ENCODE measurements around the gene ITGB5. TPM values are rescaled to one million over a fixed set of nuclear protein-coding genes. Genes with fewer than 3 reads are reported as not detected.

ITGB5 gene
- total RNA-seq, 1 experiment from 2014 or later = 0.86 TPM

- no peaks in the 10 kb centered on the region for H3K27me3 ChIP-seq (ENCODE audit: low read length)
- H3K9me2 ChIP-seq (replicated peaks; ENCODE audit: insufficient read depth, low read length) = no peaks in the 10 kb centered on the region
- DNase-seq = no peak
- no peaks in the 10 kb centered on the region for H3K79me2 ChIP-seq (ENCODE audit: low read length)
- H4K20me1 ChIP-seq (ENCODE audit: insufficient read depth, low read depth, low read length) = no peaks in the 10 kb centered on the region
- H3K9ac ChIP-seq (ENCODE audit: low read length) = no peak overlapping the region
- no peak overlapping the region for H3K4me3 ChIP-seq (ENCODE audit: low read length)
- no peak overlapping the region for H2AFZ ChIP-seq (ENCODE audit: low read length)
- H3K9me3 ChIP-seq (ENCODE audit: low read length) = no peaks in the 10 kb centered on the region
- no peaks in the 10 kb centered on the region for H3K4me1 ChIP-seq (ENCODE audit: low read length)
- no peaks in the 10 kb centered on the region for H3K36me3 ChIP-seq (ENCODE audit: insufficient read depth, low read length)
- H3K27ac ChIP-seq (ENCODE audit: low read length) = no peak overlapping the region
- no peak overlapping the region for H3K4me2 ChIP-seq (ENCODE audit: low read depth, low read length, poor library complexity, severe bottlenecking)
Observed at GRCh38 chr3:124879337-124879680, 7.9 kb downstream of the ITGB5 start.

DNA sequence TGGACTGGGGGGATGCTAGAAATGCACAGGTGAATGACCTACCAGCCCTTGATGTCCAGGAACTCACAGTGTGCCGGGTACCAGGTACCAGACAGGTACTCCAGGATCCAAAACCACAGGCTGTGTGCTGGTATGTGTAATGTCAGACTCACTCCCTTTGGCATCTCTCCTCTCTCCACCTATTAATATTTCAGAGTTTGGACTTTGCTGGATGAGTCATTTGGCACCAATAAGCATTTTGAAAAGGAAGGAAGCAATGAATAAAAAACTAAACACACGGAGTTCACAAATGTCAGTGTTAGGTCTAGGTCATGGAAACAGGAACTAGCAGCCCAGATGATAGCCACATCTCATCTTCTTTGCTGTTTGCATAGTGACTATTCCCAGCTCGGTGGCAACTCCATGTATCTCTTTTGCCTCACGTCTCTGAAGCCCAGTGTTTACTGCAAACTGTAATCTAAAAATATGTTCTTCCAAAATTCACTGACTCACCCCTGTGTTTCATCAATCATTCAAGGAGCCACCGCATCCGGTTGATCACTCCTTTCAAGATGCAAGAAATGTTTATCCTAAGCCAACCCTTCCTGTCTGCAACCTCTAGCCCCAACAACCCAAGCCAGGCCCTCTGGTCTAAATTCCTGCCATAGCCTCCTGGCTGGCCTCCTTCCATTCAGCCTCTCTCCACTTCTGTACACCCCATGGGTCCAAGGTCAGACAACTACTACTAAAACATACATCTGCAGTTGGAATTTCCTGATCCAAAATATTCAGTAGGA is 8.4 kb downstream of the ITGB5 start:
- H2AFZ ChIP-seq (ENCODE audit: low read length) = no peak overlapping the region

GRCh38 chr3:124877674-124878073 is 9.5 kb downstream of the ITGB5 start:
- Histone ChIP-seq H4K20me1 (ENCODE audit: insufficient read depth, low read depth, low read length) (no peaks in the 10 kb centered on the region), H3K9me3 (ENCODE audit: low read length) (no peaks in the 10 kb centered on the region), H3K27me3 (ENCODE audit: low read length) (no peaks in the 10 kb centered on the region), H3K4me2 (ENCODE audit: low read depth, low read length, poor library complexity, severe bottlenecking) (no peak overlapping the region), H3K79me2 (ENCODE audit: low read length) (no peaks in the 10 kb centered on the region), H3K4me1 (ENCODE audit: low read length) (no peaks in the 10 kb centered on the region), H3K9ac (ENCODE audit: low read length) (no peak overlapping the region), H3K4me3 (ENCODE audit: low read length) (no peak overlapping the region), H3K9me2 (replicated peaks; ENCODE audit: insufficient read depth, low read length) (no peaks in the 10 kb centered on the region), H2AFZ (ENCODE audit: low read length) (no peak overlapping the region), H3K36me3 (ENCODE audit: insufficient read depth, low read length) (no peaks in the 10 kb centered on the region), H3K27ac (ENCODE audit: low read length) (no peak overlapping the region)
- no peak for DNase-seq

More for the DNA sequence above, 8.4 kb downstream of the ITGB5 start:
- H3K27me3 ChIP-seq (ENCODE audit: low read length) = no peaks in the 10 kb centered on the region
- H3K9me3 ChIP-seq (ENCODE audit: low read length) = no peaks in the 10 kb centered on the region
- H3K4me1 ChIP-seq (ENCODE audit: low read length) = no peaks in the 10 kb centered on the region
- no peak overlapping the region for H3K27ac ChIP-seq (ENCODE audit: low read length)
- DNase-seq = no peak
- no peaks in the 10 kb centered on the region for H3K79me2 ChIP-seq (ENCODE audit: low read length)
- H3K9ac ChIP-seq (ENCODE audit: low read length) = no peak overlapping the region
- H4K20me1 ChIP-seq (ENCODE audit: insufficient read depth, low read depth, low read length) = no peaks in the 10 kb centered on the region
- no peaks in the 10 kb centered on the region for H3K36me3 ChIP-seq (ENCODE audit: insufficient read depth, low read length)
- no peak overlapping the region for H3K4me3 ChIP-seq (ENCODE audit: low read length)
- no peak overlapping the region for H3K4me2 ChIP-seq (ENCODE audit: low read depth, low read length, poor library complexity, severe bottlenecking)
- H3K9me2 ChIP-seq (replicated peaks; ENCODE audit: insufficient read depth, low read length) = no peaks in the 10 kb centered on the region

DNA sequence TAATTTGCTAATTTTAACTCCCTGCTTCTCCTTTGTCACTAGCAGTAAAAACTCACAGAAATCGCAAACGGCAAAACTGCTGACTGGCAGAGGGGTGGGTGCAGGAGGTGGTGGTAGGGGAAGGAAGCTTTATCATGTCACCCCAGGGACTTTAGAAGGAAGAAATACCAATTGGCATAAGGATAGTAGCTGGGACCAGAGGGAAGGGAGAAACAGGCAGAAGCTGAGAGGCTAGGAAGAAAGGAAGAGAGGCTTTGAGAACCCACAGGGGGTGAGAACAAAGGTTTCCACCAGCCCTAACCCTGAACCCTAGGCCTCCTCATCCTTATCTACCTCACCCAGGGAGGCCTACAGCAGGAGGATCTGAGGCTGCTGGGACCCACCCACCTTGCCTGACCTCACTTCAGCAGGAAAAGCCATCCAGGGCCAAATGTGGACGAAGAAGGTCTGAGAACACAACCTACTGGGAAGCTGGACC is 10.7 kb downstream of the ITGB5 start:
- no peaks in the 10 kb centered on the region for H3K27me3 ChIP-seq (ENCODE audit: low read length)
- no peak overlapping the region for H3K9ac ChIP-seq (ENCODE audit: low read length)
- no peaks in the 10 kb centered on the region for H3K79me2 ChIP-seq (ENCODE audit: low read length)
- no peak for DNase-seq
- H3K9me3 ChIP-seq (ENCODE audit: low read length) = no peaks in the 10 kb centered on the region
- H2AFZ ChIP-seq (ENCODE audit: low read length) = no peak overlapping the region
- no peaks in the 10 kb centered on the region for H3K4me1 ChIP-seq (ENCODE audit: low read length)
- no peaks in the 10 kb centered on the region for H4K20me1 ChIP-seq (ENCODE audit: insufficient read depth, low read depth, low read length)
- no peak overlapping the region for H3K4me2 ChIP-seq (ENCODE audit: low read depth, low read length, poor library complexity, severe bottlenecking)
- no peak overlapping the region for H3K4me3 ChIP-seq (ENCODE audit: low read length)
- H3K9me2 ChIP-seq (replicated peaks; ENCODE audit: insufficient read depth, low read length) = no peaks in the 10 kb centered on the region
- no peak overlapping the region for H3K27ac ChIP-seq (ENCODE audit: low read length)
- H3K36me3 ChIP-seq (ENCODE audit: insufficient read depth, low read length) = no peaks in the 10 kb centered on the region

DNA sequence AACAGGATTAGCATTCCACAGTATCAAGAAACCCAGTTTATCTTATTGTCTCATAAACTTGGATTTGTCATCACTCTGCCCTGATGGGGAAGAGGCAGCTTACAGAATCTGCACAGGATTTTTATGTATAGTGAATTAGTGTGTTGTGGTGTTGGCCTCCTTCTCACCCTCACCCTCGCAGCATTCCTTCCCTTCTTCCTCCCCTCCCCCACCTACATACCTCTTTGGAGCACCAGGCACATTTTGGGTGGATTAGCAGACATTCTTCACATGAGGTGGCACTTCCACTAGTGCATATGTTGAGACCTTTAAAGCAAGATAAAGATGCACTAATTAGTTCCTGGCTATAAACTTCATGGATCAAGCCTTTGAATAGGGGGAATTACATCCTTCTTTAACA is 13.9 kb downstream of the ITGB5 start:
- no peak for DNase-seq
- H3K9me3 ChIP-seq (ENCODE audit: low read length) = no peaks in the 10 kb centered on the region
- no peaks in the 10 kb centered on the region for H3K27me3 ChIP-seq (ENCODE audit: low read length)
- no peak overlapping the region for H3K9ac ChIP-seq (ENCODE audit: low read length)
- H3K4me2 ChIP-seq (ENCODE audit: low read depth, low read length, poor library complexity, severe bottlenecking) = no peak overlapping the region
- H3K27ac ChIP-seq (ENCODE audit: low read length) = no peak overlapping the region
- no peak overlapping the region for H2AFZ ChIP-seq (ENCODE audit: low read length)
- no peaks in the 10 kb centered on the region for H3K4me1 ChIP-seq (ENCODE audit: low read length)
- no peaks in the 10 kb centered on the region for H3K79me2 ChIP-seq (ENCODE audit: low read length)
- no peaks in the 10 kb centered on the region for H4K20me1 ChIP-seq (ENCODE audit: insufficient read depth, low read depth, low read length)
- H3K36me3 ChIP-seq (ENCODE audit: insufficient read depth, low read length) = no peaks in the 10 kb centered on the region
- no peaks in the 10 kb centered on the region for H3K9me2 ChIP-seq (replicated peaks; ENCODE audit: insufficient read depth, low read length)
- H3K4me3 ChIP-seq (ENCODE audit: low read length) = no peak overlapping the region

DNA sequence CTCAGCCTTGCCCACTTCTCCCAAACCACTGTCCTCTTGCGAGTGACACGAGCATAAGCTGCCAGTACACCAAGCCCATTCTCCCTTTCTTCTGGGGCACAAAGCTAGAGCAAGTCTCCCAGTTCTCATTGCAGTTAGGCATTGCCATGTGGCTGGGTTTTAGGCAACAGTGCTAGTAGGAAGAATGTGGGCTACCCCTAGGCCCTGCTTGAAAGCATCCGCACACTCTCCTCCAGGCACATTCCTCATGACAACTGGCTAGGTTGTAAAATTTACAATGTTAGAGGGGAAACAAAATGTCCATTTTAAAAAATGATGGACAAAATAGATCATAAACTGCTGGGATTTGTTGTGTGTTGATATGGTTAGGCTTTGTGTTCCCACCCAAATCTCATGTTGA is 19.7 kb downstream of the ITGB5 start:
- Histone ChIP-seq H2AFZ (ENCODE audit: low read length) (no peak overlapping the region), H3K36me3 (ENCODE audit: insufficient read depth, low read length) (no peaks in the 10 kb centered on the region), H3K27ac (ENCODE audit: low read length) (no peak overlapping the region), H3K9ac (ENCODE audit: low read length) (no peak overlapping the region), H3K9me2 (replicated peaks; ENCODE audit: insufficient read depth, low read length) (no peaks in the 10 kb centered on the region), H3K4me2 (ENCODE audit: low read depth, low read length, poor library complexity, severe bottlenecking) (no peak overlapping the region), H3K9me3 (ENCODE audit: low read length) (no peaks in the 10 kb centered on the region), H4K20me1 (ENCODE audit: insufficient read depth, low read depth, low read length) (no peaks in the 10 kb centered on the region), H3K79me2 (ENCODE audit: low read length) (no peaks in the 10 kb centered on the region), H3K4me3 (ENCODE audit: low read length) (no peak overlapping the region), H3K27me3 (ENCODE audit: low read length) (no peaks in the 10 kb centered on the region), H3K4me1 (ENCODE audit: low read length) (no peaks in the 10 kb centered on the region)
- no peak for DNase-seq

DNA sequence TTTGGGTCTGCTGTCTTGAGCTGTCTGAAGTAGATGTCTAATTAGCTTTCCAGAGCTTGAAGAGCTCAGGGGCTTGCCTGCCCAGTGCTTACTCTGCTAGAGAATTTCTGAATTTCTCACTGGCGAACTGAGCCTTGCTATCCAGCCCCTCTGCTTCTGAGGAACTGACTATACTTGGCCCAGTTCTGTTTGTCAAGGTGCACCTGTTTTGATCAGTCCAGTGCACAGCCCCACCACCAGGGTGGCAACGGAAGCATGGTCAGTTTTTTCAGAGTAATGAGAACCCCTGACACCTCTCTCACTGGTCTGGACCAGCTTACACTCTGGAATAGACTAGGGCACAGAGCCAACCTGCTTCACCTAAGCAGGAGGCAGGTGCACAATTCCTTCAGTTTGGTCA is 25.2 kb downstream of the ITGB5 start:
- H3K9me2 ChIP-seq (replicated peaks; ENCODE audit: insufficient read depth, low read length) = no peaks in the 10 kb centered on the region
- no peaks in the 10 kb centered on the region for H3K27me3 ChIP-seq (ENCODE audit: low read length)
- no peaks in the 10 kb centered on the region for H3K4me1 ChIP-seq (ENCODE audit: low read length)
- no peak for DNase-seq
- no peak overlapping the region for H2AFZ ChIP-seq (ENCODE audit: low read length)
- H3K36me3 ChIP-seq (ENCODE audit: insufficient read depth, low read length) = no peaks in the 10 kb centered on the region
- no peak overlapping the region for H3K27ac ChIP-seq (ENCODE audit: low read length)
- H3K79me2 ChIP-seq (ENCODE audit: low read length) = no peaks in the 10 kb centered on the region
- no peaks in the 10 kb centered on the region for H4K20me1 ChIP-seq (ENCODE audit: insufficient read depth, low read depth, low read length)
- no peak overlapping the region for H3K9ac ChIP-seq (ENCODE audit: low read length)
- H3K4me2 ChIP-seq (ENCODE audit: low read depth, low read length, poor library complexity, severe bottlenecking) = no peak overlapping the region
- H3K9me3 ChIP-seq (ENCODE audit: low read length) = no peaks in the 10 kb centered on the region
- no peak overlapping the region for H3K4me3 ChIP-seq (ENCODE audit: low read length)

- no peak overlapping the region for H3K4me3 ChIP-seq (ENCODE audit: low read length)
- no peaks in the 10 kb centered on the region for H3K79me2 ChIP-seq (ENCODE audit: low read length)
- H3K9me2 ChIP-seq (replicated peaks; ENCODE audit: insufficient read depth, low read length) = no peaks in the 10 kb centered on the region
- no peak overlapping the region for H3K27ac ChIP-seq (ENCODE audit: low read length)
- no peaks in the 10 kb centered on the region for H3K36me3 ChIP-seq (ENCODE audit: insufficient read depth, low read length)
- H3K9ac ChIP-seq (ENCODE audit: low read length) = no peak overlapping the region
- H3K4me2 ChIP-seq (ENCODE audit: low read depth, low read length, poor library complexity, severe bottlenecking) = no peak overlapping the region
- H3K27me3 ChIP-seq (ENCODE audit: low read length) = no peaks in the 10 kb centered on the region
- no peak overlapping the region for H2AFZ ChIP-seq (ENCODE audit: low read length)
- DNase-seq = no peak
- no peaks in the 10 kb centered on the region for H4K20me1 ChIP-seq (ENCODE audit: insufficient read depth, low read depth, low read length)
- H3K9me3 ChIP-seq (ENCODE audit: low read length) = no peaks in the 10 kb centered on the region
- H3K4me1 ChIP-seq (ENCODE audit: low read length) = no peaks in the 10 kb centered on the region
Observed at GRCh38 chr3:124861041-124861440, 26.1 kb downstream of the ITGB5 start.
